ENCODE measurements around the gene C4orf17.

DNA sequence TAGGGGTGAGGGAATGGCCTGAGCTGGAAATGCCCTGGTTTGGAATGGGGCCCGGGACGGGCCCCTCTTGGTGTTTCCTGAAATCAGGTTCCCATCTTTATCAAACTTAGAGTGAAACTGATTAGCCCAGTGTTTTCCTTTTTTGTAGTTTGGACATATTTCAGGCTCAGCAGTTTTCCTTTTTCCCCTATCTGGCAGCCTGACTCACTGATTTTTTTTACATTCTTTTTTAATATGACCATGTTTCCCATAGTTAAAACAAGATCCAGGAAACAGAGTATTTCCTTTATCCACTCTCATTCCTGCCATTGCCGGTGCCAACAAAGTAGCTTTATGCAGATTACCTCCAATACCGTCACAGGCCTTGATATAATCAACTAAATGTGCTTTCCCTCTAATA is 20.5 kb upstream of the C4orf17 start:
- TF ChIP-seq EZH2 (IDR thresholded peaks at IDR 0.05; ENCODE audit: insufficient read depth, poor library complexity, severe bottlenecking) (no peak), EZH2phosphoT487 (IDR thresholded peaks at IDR 0.05; ENCODE audit: insufficient read depth, low read depth) (no peak)
